IMR-90 (cell line): ENCODE data around the gene GHDC. TPM values are rescaled to one million over a fixed set of nuclear protein-coding genes. Genes with fewer than 3 reads are reported as not detected.

Source experiments
- ATAC-seq: fragments of 200-7000 bp; cut with Tn5 transposase; 2 replicates; pipeline ENCODE4 v1.9.1; 2020; ENCODE audit warnings: low read depth, mild to moderate bottlenecking, moderate library complexity
- BruUV-seq: library from RNA; stranded (reverse); fragments of 400-500 nt; replicated peaks from 2 replicates; lab custom pipeline; 2021; lab: Mats Ljungman, UMichigan
- CTCF ChIA-PET: fragments of 300-600 bp; formaldehyde crosslinking; extraction: SDS; loops from one replicate; lab custom pipeline; 2021; ENCODE audit warnings: antibody characterized with exemption; lab: Yijun Ruan, JAX
- POLR2A ChIA-PET: fragments of 300-600 bp; sonication (Branson Sonifier 250); formaldehyde crosslinking; loops from one replicate; lab custom pipeline; 2022; ENCODE audit warnings: antibody characterized with exemption; ENCODE audit not compliant: unreplicated experiment; lab: Charles Lee
- DNase-seq: peaks from one replicate; pipeline ENCODE4 v3.0.0; 2013
- H2AFZ ChIP-seq: replicated peaks from 2 replicates; pipeline ENCODE3; 2013; ENCODE audit warnings: low read length, mild to moderate bottlenecking; ENCODE audit not compliant: poor library complexity
- H2AK5ac ChIP-seq: 2 replicates; pipeline ENCODE4 v1.6.1; 2013; ENCODE audit warnings: low read depth, low read length, inconsistent platforms
- H2AK9ac ChIP-seq: replicated peaks from 2 replicates; pipeline ENCODE3; 2013; ENCODE audit warnings: mild to moderate bottlenecking, low read depth, low read length, moderate library complexity; ENCODE audit not compliant: poor library complexity
- H2BK120ac ChIP-seq: 2 replicates; pipeline ENCODE4 v1.6.1; 2013; ENCODE audit warnings: low read depth, low read length, inconsistent platforms
- H2BK15ac ChIP-seq: 3 replicates; pipeline ENCODE4 v1.6.1; 2013; ENCODE audit warnings: low read depth, low read length, inconsistent platforms
- H2BK20ac ChIP-seq: 2 replicates; pipeline ENCODE4 v1.6.1; 2013; ENCODE audit warnings: low read depth, mild to moderate bottlenecking, inconsistent platforms, low read length, moderate library complexity
- H2BK5ac ChIP-seq: 2 replicates; pipeline ENCODE4 v1.6.1; 2013; ENCODE audit warnings: mild to moderate bottlenecking, low read depth, low read length, inconsistent platforms; ENCODE audit not compliant: poor library complexity, severe bottlenecking
- H3K14ac ChIP-seq: replicated peaks from 2 replicates; pipeline ENCODE4 v1.6.1; 2013; ENCODE audit warnings: low read depth, low read length, inconsistent platforms
- H3K18ac ChIP-seq: 2 replicates; pipeline ENCODE4 v1.6.1; 2013; ENCODE audit warnings: low read depth, low read length, control low read depth
- H3K23ac ChIP-seq: 2 replicates; pipeline ENCODE4 v1.6.1; 2013; ENCODE audit warnings: low read depth, low read length, inconsistent platforms
- H3K27ac ChIP-seq: 2 replicates; pipeline ENCODE4 v1.5.1; 2013; ENCODE audit warnings: mild to moderate bottlenecking, control low read depth, low read length; ENCODE audit not compliant: insufficient read depth
- H3K27me3 ChIP-seq: 2 replicates; pipeline ENCODE4 v1.6.1; 2013; ENCODE audit warnings: low read length; ENCODE audit not compliant: control insufficient read depth, insufficient read depth
- H3K36me3 ChIP-seq: 2 replicates; pipeline ENCODE4 v1.6.1; 2013; ENCODE audit warnings: low read length, mixed read lengths; ENCODE audit not compliant: control insufficient read depth, insufficient read depth
- H3K4ac ChIP-seq: 2 replicates; pipeline ENCODE4 v1.6.1; 2013; ENCODE audit warnings: low read depth, low read length, inconsistent platforms
- H3K4me1 ChIP-seq: 2 replicates; pipeline ENCODE4 v1.6.1; 2013; ENCODE audit warnings: low read length, mixed read lengths; ENCODE audit not compliant: control insufficient read depth, insufficient read depth
- H3K4me2 ChIP-seq: 2 replicates; pipeline ENCODE4 v1.6.1; 2013; ENCODE audit warnings: low read depth, mild to moderate bottlenecking, control low read depth, low read length, moderate library complexity
- H3K4me3 ChIP-seq: 2 replicates; pipeline ENCODE4 v1.5.1; 2013; ENCODE audit warnings: low read depth, mild to moderate bottlenecking, control low read depth, low read length, moderate library complexity; ENCODE audit not compliant: insufficient read depth
- H3K56ac ChIP-seq: 2 replicates; pipeline ENCODE4 v1.6.1; 2013; ENCODE audit warnings: low read length, inconsistent platforms; ENCODE audit not compliant: insufficient read depth; ENCODE audit errors: extremely low read depth
- H3K79me1 ChIP-seq, 2 experiments: 2 replicates each; pipeline ENCODE4 v1.6.1; 2013; ENCODE audit warnings: low read length in 2 of 2, inconsistent platforms in 1 of 2, low read depth in 1 of 2
- H3K9ac ChIP-seq: 2 replicates; pipeline ENCODE4 v1.6.1; 2013; ENCODE audit warnings: low read depth, low read length, control low read depth
- H3K9me1 ChIP-seq: 2 replicates; pipeline ENCODE4 v1.6.1; 2013; ENCODE audit warnings: low read length, inconsistent platforms; ENCODE audit not compliant: insufficient read depth
- H3K9me3 ChIP-seq: 2 replicates; pipeline ENCODE4 v1.6.1; 2013; ENCODE audit warnings: low read length; ENCODE audit not compliant: control insufficient read depth, insufficient read depth
- H4K20me1 ChIP-seq: 2 replicates; pipeline ENCODE4 v1.6.1; 2013; ENCODE audit warnings: low read length, inconsistent platforms; ENCODE audit not compliant: insufficient read depth
- H4K5ac ChIP-seq: 2 replicates; pipeline ENCODE4 v1.6.1; 2013; ENCODE audit warnings: mild to moderate bottlenecking, low read depth, low read length, control low read depth
- H4K8ac ChIP-seq, 2 experiments: 2 replicates each; pipeline ENCODE4 v1.6.1; 2013; ENCODE audit warnings: low read depth in 2 of 2, low read length in 2 of 2, control low read depth in 1 of 2, inconsistent platforms in 1 of 2
- H4K91ac ChIP-seq: 2 replicates; pipeline ENCODE4 v1.6.1; 2013; ENCODE audit warnings: low read depth, low read length, inconsistent platforms; ENCODE audit not compliant: insufficient read depth
- BHLHE40 ChIP-seq: fragments of 150-350 bp; IDR thresholded peaks from 2 replicates; pipeline ENCODE4 v1.6.1; 2016; ENCODE audit warnings: mild to moderate bottlenecking, low read depth, low read length
- CEBPB ChIP-seq: IDR thresholded peaks from 2 replicates; pipeline ENCODE4 v1.6.1; 2012; ENCODE audit warnings: low read depth, low read length, improper control_type of control experiment
- CHD1 ChIP-seq: IDR thresholded peaks from 2 replicates; pipeline ENCODE4 v1.6.1; 2012; ENCODE audit warnings: low read depth, low read length, improper control_type of control experiment
- CTCF ChIP-seq: conservative IDR thresholded peaks from 2 replicates; pipeline ENCODE4 v1.5.1; 2012; ENCODE audit warnings: mild to moderate bottlenecking, low read depth, low read length, improper control_type of control experiment
- ELK1 ChIP-seq: fragments of 150-350 bp; IDR thresholded peaks from 2 replicates; pipeline ENCODE4 v1.6.1; 2016; ENCODE audit warnings: low read depth, mild to moderate bottlenecking, low read length, moderate library complexity, borderline replicate concordance
- FOS ChIP-seq: fragments of 150-350 bp; IDR thresholded peaks from 2 replicates; pipeline ENCODE4 v1.6.1; 2016; ENCODE audit warnings: low read depth, low read length
- MAFK ChIP-seq: IDR thresholded peaks from 2 replicates; pipeline ENCODE4 v1.6.1; 2012; ENCODE audit warnings: low read depth, low read length, improper control_type of control experiment
- MAZ ChIP-seq: IDR thresholded peaks from 2 replicates; pipeline ENCODE4 v1.6.1; 2012; ENCODE audit warnings: low read depth, mild to moderate bottlenecking, low read length, improper control_type of control experiment, moderate library complexity, borderline replicate concordance
- MXI1 ChIP-seq: IDR thresholded peaks from 2 replicates; pipeline ENCODE4 v1.6.1; 2012; ENCODE audit warnings: low read depth, mild to moderate bottlenecking, low read length, moderate library complexity, borderline replicate concordance
- POLR2A ChIP-seq: IDR thresholded peaks from 2 replicates; pipeline ENCODE4 v1.6.1; 2012; ENCODE audit warnings: mild to moderate bottlenecking, low read depth, low read length
- RCOR1 ChIP-seq: IDR thresholded peaks from 2 replicates; pipeline ENCODE4 v1.6.1; 2012; ENCODE audit warnings: mild to moderate bottlenecking, low read length, improper control_type of control experiment; ENCODE audit not compliant: insufficient replicate concordance
- RFX5 ChIP-seq: IDR thresholded peaks from 2 replicates; pipeline ENCODE4 v1.8.0; 2012; ENCODE audit warnings: low read depth, mild to moderate bottlenecking, low read length, moderate library complexity
- SMC3 ChIP-seq: fragments of 150-350 bp; IDR thresholded peaks from 2 replicates; pipeline ENCODE4 v1.6.1; 2016; ENCODE audit warnings: low read depth, mild to moderate bottlenecking, antibody characterized with exemption, low read length, moderate library complexity
- USF2 ChIP-seq: fragments of 150-350 bp; IDR thresholded peaks from 2 replicates; pipeline ENCODE4 v1.6.1; 2017; ENCODE audit warnings: mild to moderate bottlenecking, antibody characterized with exemption, low read length, low read depth
- WGBS, 2 experiments: methylation state at CpG; one replicate each; pipeline versions ENCODE4 v1.1.5 to v1.1.7; 2013; ENCODE audit warnings: missing lambda C conversion rate in 2 of 2; ENCODE audit not compliant: insufficient read length in 1 of 2; ENCODE audit errors: extremely low coverage in 2 of 2; 5-methylcytosine and 5-hydroxymethylcytosine counted together
- dilution Hi-C: fragments of 300-500 bp; cut with HindIII; formaldehyde crosslinking; loops from one replicate; pipeline ENCODE4 v1.14.3; 2018; ENCODE audit warnings: low sequenced_read_pairs; ENCODE audit not compliant: unreplicated experiment
- in situ Hi-C: fragments of 300-500 bp; cut with MboI; formaldehyde crosslinking; loops from 3 replicates; pipeline ENCODE4 v1.14.3; 2019; ENCODE audit warnings: low sequenced_read_pairs, inconsistent platforms, mixed read lengths
- intact Hi-C: fragments of 100-400 bp; cut with micrococcal nuclease; formaldehyde crosslinking; loops from 2 replicates; pipeline ENCODE4 v1.10.0; 2022
- polyA plus RNA-seq, 3 experiments: library from polyadenylated mRNA; depleted of rRNA; stranded (reverse); fragments of >200 nt; gene quantifications; 2 replicates each; pipeline ENCODE4 v1.2.3, GENCODE V29; 2012; ENCODE audit warnings: low replicate concordance in 1 of 3
- total RNA-seq: library from RNA; depleted of rRNA; stranded (reverse); fragments of >200 nt; gene quantifications from 2 replicates; pipeline ENCODE4 v1.2.3, GENCODE V29; 2012

Gene GHDC
- total and polyA plus RNA-seq, 2 of the 4 experiments (the other 2 are of a cell fraction), result 5.2 to 8.1 TPM

- ATAC-seq (no peak), DNase-seq (no peak)
- Histone ChIP-seq H3K4me2 (no peak overlapping the region), H3K56ac (no peak overlapping the region), H3K4ac (no peak overlapping the region), H4K5ac (no peak overlapping the region), H2BK15ac (no peak overlapping the region), H4K8ac (no peak overlapping the region), H4K91ac (no peak overlapping the region), H4K20me1 (0 out of 2 replicates have a peak, but pooled peaks cover 2% of the 10 kb centered on the region), H3K9ac (no peak overlapping the region), H3K4me3 (no peak overlapping the region), H3K27me3 (peaks cover 41% of the 10 kb centered on the region), H3K79me1 (no peaks in the 10 kb centered on the region), H3K27ac (no peak overlapping the region), H2BK20ac (no peak overlapping the region), H3K23ac (no peak overlapping the region), H2BK120ac (no peak overlapping the region), H2AFZ (no peak overlapping the region), H2AK9ac (no peak overlapping the region), H2BK5ac (no peak overlapping the region), H3K4me1 (peaks cover 9% of the 10 kb centered on the region), H3K36me3 (no peaks in the 10 kb centered on the region), H3K14ac (no peak overlapping the region), H3K9me3 (no peaks in the 10 kb centered on the region), H3K9me1 (no peaks in the 10 kb centered on the region), H3K18ac (no peak overlapping the region), H2AK5ac (no peak overlapping the region)
- ChIA-PET POLR2A (no interaction called here), CTCF (interaction anchor here (0.6 to 1.4 kb wide), 5 partner anchors 50 to 343 kb away, joined by 3 to 7 read pairs (median 3); no protein-coding TSS in a partner anchor)
- no TSS peak for BruUV-seq
- in situ Hi-C loops, result no loop called here
- intact Hi-C loops, result no loop called here
- dilution Hi-C loops, result no loop called here
- WGBS, 2 experiments, result no CpG with 5 or more reads among the region's 2 CpGs
- no peak for TF ChIP-seq RFX5
- TF ChIP-seq FOS, result no peak
- no peak for TF ChIP-seq MAZ
- no peak for TF ChIP-seq ELK1
- TF ChIP-seq USF2, result no peak
- no peak for TF ChIP-seq RCOR1
- TF ChIP-seq SMC3, result no peak
- no peak for TF ChIP-seq CTCF
- TF ChIP-seq MXI1, result no peak
- no peak for TF ChIP-seq CHD1
- TF ChIP-seq CEBPB, result no peak
- no peak for TF ChIP-seq POLR2A
- TF ChIP-seq MAFK, result no peak
- no peak for TF ChIP-seq BHLHE40
Observed at GRCh38 chr17:42181851-42182207, 12.5 kb downstream of the GHDC start.
